HG02884 (cell line): ENCODE results near the gene JAKMIP3.

Source experiments
- ATAC-seq: cut with Tn5 transposase; IDR thresholded peaks from one replicate; pipeline ENCODE4 v1.9.1; 2021; ENCODE audit warnings: mild to moderate bottlenecking, moderate library complexity; ENCODE audit not compliant: unreplicated experiment

JAKMIP3 gene

DNA sequence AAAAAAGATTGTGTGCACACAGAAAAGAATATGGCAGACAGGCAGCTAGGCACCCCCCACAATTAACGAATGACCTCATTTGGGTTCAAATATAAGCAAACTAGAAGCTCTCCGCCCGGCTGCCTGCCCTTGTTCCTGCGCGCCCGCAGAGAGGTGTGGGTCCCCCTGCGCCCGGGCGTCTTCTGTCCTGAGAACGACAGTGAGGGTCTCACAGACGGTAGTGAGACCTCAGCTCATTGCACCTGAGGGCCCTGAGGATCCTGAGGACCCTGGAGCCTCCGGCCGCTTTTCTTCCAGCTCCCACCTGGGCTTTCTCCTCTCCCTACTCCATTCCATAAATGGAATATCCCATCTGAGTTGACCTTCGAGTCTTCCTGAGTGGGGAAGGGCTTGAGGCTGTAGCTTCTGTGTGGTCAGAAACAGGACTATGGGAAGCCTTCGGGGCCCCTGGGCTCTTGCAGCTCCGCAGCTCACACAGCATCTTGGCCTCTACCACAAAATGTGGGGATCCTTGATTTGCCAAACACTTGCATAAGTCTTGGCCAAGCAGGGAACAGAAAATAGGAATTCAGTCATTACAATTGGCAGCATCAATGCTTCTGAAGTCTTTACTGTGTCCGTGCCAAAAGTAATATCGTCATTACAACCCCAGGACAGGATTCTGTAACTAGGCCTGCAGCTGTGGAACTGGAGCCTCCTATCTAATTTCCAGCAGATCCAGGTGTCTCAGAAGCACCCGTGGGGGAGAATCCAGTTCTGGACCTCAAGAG is 43.8 kb downstream of the JAKMIP3 start:
- no peak for ATAC-seq

- ATAC-seq = no peak
Observed at GRCh38 chr10:132110111-132110521, 44.4 kb downstream of the JAKMIP3 start.

DNA sequence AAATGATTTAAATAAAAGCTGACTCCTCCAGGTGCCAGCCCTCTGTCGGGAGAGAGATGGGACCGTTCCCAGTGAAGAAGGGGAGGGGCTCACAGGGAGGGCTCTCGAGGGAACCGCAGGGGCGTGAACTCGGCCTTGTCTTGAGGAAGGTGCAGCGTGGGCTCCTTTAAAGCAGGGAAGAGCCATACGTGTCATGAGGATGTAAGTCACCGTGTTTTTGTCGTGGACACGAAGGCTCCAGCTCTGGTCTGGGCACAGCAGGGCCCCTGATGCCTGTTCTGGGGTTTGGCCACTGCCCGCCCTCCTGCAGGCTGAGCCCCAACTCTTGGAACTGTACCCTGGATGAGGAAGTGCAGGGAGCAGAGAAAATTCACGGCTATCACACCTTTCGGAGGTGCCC is 45.0 kb downstream of the JAKMIP3 start:
- ATAC-seq = no peak

DNA sequence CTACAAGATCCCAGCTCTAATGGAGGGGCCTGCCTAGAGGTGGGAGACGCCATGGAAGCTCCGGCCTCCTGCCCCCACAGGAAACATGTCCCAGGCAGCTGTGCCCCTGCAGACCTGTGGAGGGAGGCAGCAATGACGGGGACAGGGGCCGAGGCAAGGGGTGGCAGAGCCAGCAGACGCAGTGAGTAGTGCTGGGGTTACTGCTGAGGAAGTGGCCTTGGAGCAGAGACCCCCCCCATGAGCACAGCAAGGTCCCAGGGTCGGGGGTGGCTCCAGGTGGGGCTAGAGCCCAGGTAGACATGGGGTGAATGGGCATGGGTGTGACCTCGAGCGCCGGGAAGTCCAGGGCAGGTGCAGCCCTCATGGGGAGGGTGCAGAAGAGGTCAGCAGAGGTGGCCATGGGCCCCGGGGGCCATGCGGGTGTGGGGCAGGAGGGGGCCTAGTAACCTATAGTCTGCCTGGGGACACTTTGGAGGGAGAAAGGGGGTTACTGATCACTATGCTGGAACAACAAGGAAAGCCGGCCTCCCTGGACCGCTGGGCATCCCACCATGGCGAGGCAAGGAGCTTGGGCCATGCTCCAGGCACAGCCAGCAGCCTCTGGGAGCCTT is 45.5 kb downstream of the JAKMIP3 start:
- ATAC-seq = no peak

- ATAC-seq = no peak
Observed at GRCh38 chr10:132111871-132112341, 46.2 kb downstream of the JAKMIP3 start.

DNA sequence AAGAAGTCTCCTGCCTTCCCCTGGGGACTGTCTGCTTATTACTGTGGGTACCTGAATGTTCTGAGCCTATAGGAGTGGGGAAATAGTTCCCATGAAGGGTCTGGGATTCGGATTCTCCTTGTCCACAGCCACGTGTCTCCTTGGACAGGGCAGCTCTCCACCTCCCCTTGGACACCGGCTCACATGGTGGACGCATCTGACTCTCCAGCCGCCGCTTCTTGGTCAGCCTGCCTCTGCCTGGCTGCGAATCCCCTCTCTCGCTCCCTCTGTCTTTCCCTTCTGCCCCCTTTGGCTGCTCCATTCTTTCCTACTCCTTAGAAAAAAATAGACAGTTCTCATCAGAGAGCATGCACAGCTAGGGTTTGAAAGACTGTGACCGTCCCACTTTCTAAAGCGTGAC is 46.9 kb downstream of the JAKMIP3 start:
- ATAC-seq = no peak

GRCh38 chr10:132113206-132113605 is 47.5 kb downstream of the JAKMIP3 start:
- ATAC-seq = no peak

- no peak for ATAC-seq
Observed at GRCh38 chr10:132113766-132114365, 48.1 kb downstream of the JAKMIP3 start.

DNA sequence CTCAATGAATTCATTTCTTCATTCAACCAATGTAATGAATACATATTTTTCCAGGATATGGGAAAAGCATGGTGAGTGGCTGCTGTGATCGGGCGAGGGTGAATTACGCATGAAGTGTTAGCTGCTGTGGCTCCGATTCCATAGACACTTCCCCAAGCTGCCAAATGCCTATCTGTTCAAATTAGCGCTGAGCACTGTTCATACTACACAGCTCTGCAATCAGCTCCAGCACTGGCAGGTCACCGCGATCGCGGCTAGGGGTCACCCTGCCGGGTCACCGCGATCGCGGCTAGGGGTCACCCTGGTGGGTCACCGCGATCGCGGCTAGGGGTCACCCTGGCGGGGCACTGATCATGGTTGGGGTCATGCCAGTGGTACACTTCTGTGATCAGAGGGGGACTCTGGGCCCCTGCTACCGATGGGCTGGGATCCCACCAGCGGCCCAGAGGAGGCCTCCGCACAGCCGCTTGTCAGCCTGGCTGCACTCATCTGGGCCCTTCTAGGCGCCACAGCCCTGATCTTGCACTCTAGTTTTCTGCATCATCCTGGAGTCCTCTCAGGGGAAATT is 49.3 kb downstream of the JAKMIP3 start:
- no peak for ATAC-seq
